Hindlimb muscle (tissue), 1 donor: Measurements from ENCODE around the gene HUWE1. TPM values are rescaled to one million over a fixed set of nuclear protein-coding genes. Genes with fewer than 3 reads are reported as not detected.
"Not testable (repeated sequence)": the region's sequence is repeated elsewhere in the genome, so short reads cannot be mapped to it uniquely, and the experiment has no call there.

Experiments used
- DNase-seq: peaks from one replicate; pipeline ENCODE4 v3.0.0-alpha.2; 2013
- polyA plus RNA-seq: library from polyadenylated mRNA; unstranded; fragments of 120-200 nt; gene quantifications from one replicate; pipeline ENCODE4 v1.2.1, GENCODE V29; 2013; ENCODE audit not compliant: insufficient read length

Gene HUWE1
- polyA plus RNA-seq, 1 donor = 100 TPM

- no peak for DNase-seq
Measured at GRCh38 chrX:53616946-53617345, 69.6 kb downstream of the HUWE1 start.

GRCh38 chrX:53606456-53606855 lies 80.1 kb downstream of the HUWE1 start:
- no peak for DNase-seq

- DNase-seq = no peak
Measured at GRCh38 chrX:53605004-53605403, 81.5 kb downstream of the HUWE1 start.

GRCh38 chrX:53599781-53600396 lies 86.6 kb downstream of the HUWE1 start:
- no peak for DNase-seq

GRCh38 chrX:53598169-53598568 lies 88.3 kb downstream of the HUWE1 start:
- no peak for DNase-seq

GRCh38 chrX:53595266-53595810 lies 91.2 kb downstream of the HUWE1 start:
- no peak for DNase-seq

- no peak for DNase-seq
Measured at GRCh38 chrX:53594354-53594753, 92.2 kb downstream of the HUWE1 start.

- no peak for DNase-seq
Measured at GRCh38 chrX:53587795-53588420, 98.6 kb downstream of the HUWE1 start.

- no peak for DNase-seq
Measured at GRCh38 chrX:53584891-53585290, 101.6 kb downstream of the HUWE1 start.

GRCh38 chrX:53583571-53583970 lies 102.9 kb downstream of the HUWE1 start:
- DNase-seq = no peak

- DNase-seq = no peak
Measured at GRCh38 chrX:53580742-53581504, 105.6 kb downstream of the HUWE1 start.

- DNase-seq = no peak
Measured at GRCh38 chrX:53571494-53571893, 115.0 kb downstream of the HUWE1 start.

- DNase-seq = no peak
Measured at GRCh38 chrX:53563324-53563723, 123.2 kb downstream of the HUWE1 start.

GRCh38 chrX:53561912-53562311 lies 124.6 kb downstream of the HUWE1 start:
- DNase-seq = no peak

- DNase-seq = no peak
Measured at GRCh38 chrX:53558646-53559045, 127.9 kb downstream of the HUWE1 start.

- no peak for DNase-seq
Measured at GRCh38 chrX:53556868-53557267, 129.7 kb downstream of the HUWE1 start.

- DNase-seq = no peak
Measured at GRCh38 chrX:53550756-53551463, 135.6 kb downstream of the HUWE1 start.

GRCh38 chrX:53547668-53548067 lies 138.9 kb downstream of the HUWE1 start:
- DNase-seq = no peak

GRCh38 chrX:53544936-53545335 lies 141.6 kb downstream of the HUWE1 start:
- no peak for DNase-seq

GRCh38 chrX:53538781-53539180 lies 147.7 kb downstream of the HUWE1 start:
- DNase-seq = no peak

- DNase-seq = not testable (repeated sequence)
Measured at GRCh38 chrX:53531255-53531966, 155.1 kb downstream of the HUWE1 start.

GRCh38 chrX:53526999-53527398 lies 159.5 kb downstream of the HUWE1 start:
- no peak for DNase-seq
